Measurements from ENCODE around the gene SMG6. TPM values are rescaled to one million over a fixed set of nuclear protein-coding genes. Genes with fewer than 3 reads are reported as not detected.

SMG6 gene
- total and polyA plus RNA-seq, 2 of the 4 experiments (the other 2 are of a cell fraction), result 16.3 to 30.3 TPM

- peak overlapping the region; percentile 83 for H3K27ac ChIP-seq (ENCODE audit: insufficient read depth, low read length)
These were observed 145.2 kb downstream of the SMG6 start for GRCh38 chr17:2158396-2158780.

More at GRCh38 chr17:2158396-2158780, 145.2 kb downstream of the SMG6 start:
- ATAC-seq (ENCODE audit: low read depth) (no peak), DNase-seq (no peak)
- Histone ChIP-seq H4K8ac (ENCODE audit: low read depth in 2 of 2, low read length in 2 of 2) (peak overlapping the region in 1 of 2 experiments; percentile 55; a peak in 1 of 4 replicates), H3K23ac (ENCODE audit: low read depth, low read length) (peak overlapping the region; percentile 22; the same call in 1 of the 2 replicates), H2AK9ac (replicated peaks; ENCODE audit: low read depth, low read length, poor library complexity) (no peak overlapping the region), H3K14ac (replicated peaks; ENCODE audit: low read depth, low read length) (peak overlapping the region; percentile 36; the same call in 1 of the 2 replicates), H3K36me3 (ENCODE audit: control insufficient read depth, insufficient read depth, low read length) (peaks cover 19% of the 10 kb centered on the region), H3K4me3 (ENCODE audit: insufficient read depth, low read depth, low read length) (no peak overlapping the region), H2BK15ac (ENCODE audit: low read depth, low read length) (peak overlapping the region; percentile 45; the same call in 2 of the 3 replicates), H2BK5ac (ENCODE audit: low read depth, low read length, poor library complexity, severe bottlenecking) (peak overlapping the region; percentile 35), H3K4ac (ENCODE audit: low read depth, low read length) (peak overlapping the region; percentile 50), H4K91ac (ENCODE audit: insufficient read depth, low read depth, low read length) (peak overlapping the region; percentile 45; the same call in 1 of the 2 replicates), H4K20me1 (ENCODE audit: insufficient read depth, low read length) (no peaks in the 10 kb centered on the region), H3K9me1 (ENCODE audit: insufficient read depth, low read length) (peaks cover 15% of the 10 kb centered on the region; the same call in 1 of the 2 replicates), H3K56ac (ENCODE audit: extremely low read depth, insufficient read depth, low read length) (no peak overlapping the region), H2AFZ (replicated peaks; ENCODE audit: low read length, poor library complexity) (no peak overlapping the region), H2BK20ac (ENCODE audit: low read depth, low read length) (no peak overlapping the region), H3K4me2 (ENCODE audit: low read depth, low read length) (no peak overlapping the region; the same call in 1 of the 2 replicates), H3K27me3 (ENCODE audit: control insufficient read depth, insufficient read depth, low read length) (no peaks in the 10 kb centered on the region), H2BK120ac (ENCODE audit: low read depth, low read length) (peak overlapping the region; percentile 37; the same call in 1 of the 2 replicates), H4K5ac (ENCODE audit: low read depth, low read length) (peak overlapping the region; percentile 36; the same call in 1 of the 2 replicates), H3K9me3 (ENCODE audit: control insufficient read depth, insufficient read depth, low read length) (no peaks in the 10 kb centered on the region), H3K9ac (ENCODE audit: low read depth, low read length) (peak overlapping the region; percentile 28; the same call in 1 of the 2 replicates), H2AK5ac (ENCODE audit: low read depth, low read length) (peak overlapping the region; percentile 85), H3K79me1 (ENCODE audit: low read depth in 1 of 2, low read length in 2 of 2) (peaks cover 10 to 37% of the 10 kb centered on the region in 2 experiments), H3K18ac (ENCODE audit: low read depth, low read length) (peak overlapping the region; percentile 48; the same call in 1 of the 2 replicates), H3K4me1 (ENCODE audit: control insufficient read depth, insufficient read depth, low read length) (peaks cover 20% of the 10 kb centered on the region)
- in situ Hi-C loops (cut with MboI; ENCODE audit: low sequenced_read_pairs), result no loop called here
- ChIA-PET POLR2A (ENCODE audit: unreplicated experiment) (no interaction called here), CTCF (interaction anchor here (1.0 kb wide), 1 partner anchor 13 kb away, joined by 5 read pairs; no protein-coding TSS in a partner anchor)
- intact Hi-C loops (cut with micrococcal nuclease), result no loop called here
- TF ChIP-seq MXI1 (IDR thresholded peaks at IDR 0.05; ENCODE audit: borderline replicate concordance, low read depth, low read length), result no peak
- no peak for TF ChIP-seq CEBPB (IDR thresholded peaks at IDR 0.05; ENCODE audit: low read depth, low read length)
- no peak for TF ChIP-seq USF2 (IDR thresholded peaks at IDR 0.05; ENCODE audit: low read depth, low read length)
- TF ChIP-seq RAD21 (IDR thresholded peaks at IDR 0.05; ENCODE audit: low read length), result no peak
- no peak for TF ChIP-seq BHLHE40 (IDR thresholded peaks at IDR 0.05; ENCODE audit: low read depth, low read length)
- TF ChIP-seq RCOR1 (IDR thresholded peaks at IDR 0.05; ENCODE audit: insufficient replicate concordance, low read length), result no peak
- TF ChIP-seq SMC3 (IDR thresholded peaks at IDR 0.05; ENCODE audit: low read depth, low read length), result no peak
- TF ChIP-seq, protein P1, sequence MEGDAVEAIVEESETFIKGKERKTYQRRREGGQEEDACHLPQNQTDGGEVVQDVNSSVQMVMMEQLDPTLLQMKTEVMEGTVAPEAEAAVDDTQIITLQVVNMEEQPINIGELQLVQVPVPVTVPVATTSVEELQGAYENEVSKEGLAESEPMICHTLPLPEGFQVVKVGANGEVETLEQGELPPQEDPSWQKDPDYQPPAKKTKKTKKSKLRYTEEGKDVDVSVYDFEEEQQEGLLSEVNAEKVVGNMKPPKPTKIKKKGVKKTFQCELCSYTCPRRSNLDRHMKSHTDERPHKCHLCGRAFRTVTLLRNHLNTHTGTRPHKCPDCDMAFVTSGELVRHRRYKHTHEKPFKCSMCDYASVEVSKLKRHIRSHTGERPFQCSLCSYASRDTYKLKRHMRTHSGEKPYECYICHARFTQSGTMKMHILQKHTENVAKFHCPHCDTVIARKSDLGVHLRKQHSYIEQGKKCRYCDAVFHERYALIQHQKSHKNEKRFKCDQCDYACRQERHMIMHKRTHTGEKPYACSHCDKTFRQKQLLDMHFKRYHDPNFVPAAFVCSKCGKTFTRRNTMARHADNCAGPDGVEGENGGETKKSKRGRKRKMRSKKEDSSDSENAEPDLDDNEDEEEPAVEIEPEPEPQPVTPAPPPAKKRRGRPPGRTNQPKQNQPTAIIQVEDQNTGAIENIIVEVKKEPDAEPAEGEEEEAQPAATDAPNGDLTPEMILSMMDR (conservative IDR thresholded peaks at IDR 0.05; ENCODE audit: low read depth, low read length), result no peak
- no peak for TF ChIP-seq FOS (IDR thresholded peaks at IDR 0.05; ENCODE audit: low read depth, low read length)
- TF ChIP-seq MAZ (IDR thresholded peaks at IDR 0.05; ENCODE audit: borderline replicate concordance, low read depth, low read length), result no peak
- no peak for TF ChIP-seq NFE2L2 (IDR thresholded peaks at IDR 0.05; ENCODE audit: low read depth, low read length)
- no peak for TF ChIP-seq RFX5 (IDR thresholded peaks at IDR 0.05; ENCODE audit: low read depth, low read length)
- WGBS, 2 experiments (ENCODE audit: extremely low coverage in 2 of 2, insufficient read length in 1 of 2), result no CpG with 5 or more reads among the region's 7 CpGs
- dilution Hi-C loops (cut with HindIII; ENCODE audit: low sequenced_read_pairs, unreplicated experiment), result no loop called here
- BruUV-seq (replicated peaks), result no TSS peak
